BJ (cell line): ENCODE results near the gene KRT23. TPM values are rescaled to one million over a fixed set of nuclear protein-coding genes. Genes with fewer than 3 reads are reported as not detected.

Source experiments
- CTCF ChIA-PET: fragments of 350-600 bp; formaldehyde crosslinking; extraction: SDS; loops from one replicate; lab custom pipeline; 2021; ENCODE audit warnings: antibody characterized with exemption, inconsistent platforms; lab: Yijun Ruan, JAX
- POLR2A ChIA-PET: fragments of 300-600 bp; sonication (Branson Sonifier 250); formaldehyde crosslinking; extraction: SDS; loops from one replicate; lab custom pipeline; 2021; ENCODE audit warnings: antibody characterized with exemption; lab: Charles Lee
- DNase-seq: peaks from one replicate; pipeline ENCODE4 v3.0.0-alpha.2; 2011; ENCODE audit warnings: low read depth
- H3K27me3 ChIP-seq: 2 replicates; pipeline ENCODE4 v1.6.0; 2011; ENCODE audit warnings: low read length; ENCODE audit not compliant: control insufficient read depth, insufficient read depth
- H3K36me3 ChIP-seq: 2 replicates; pipeline ENCODE4 v1.5.1; 2011; ENCODE audit warnings: low read length; ENCODE audit not compliant: control insufficient read depth, insufficient read depth
- H3K4me3 ChIP-seq: 2 replicates; pipeline ENCODE4 v1.5.1; 2011; ENCODE audit warnings: low read depth, mild to moderate bottlenecking, control low read depth, low read length
- CTCF ChIP-seq: IDR thresholded peaks from 2 replicates; pipeline ENCODE4 v1.5.1; 2011; ENCODE audit warnings: low read depth, mild to moderate bottlenecking, control low read depth, inconsistent platforms, low read length, moderate library complexity; ENCODE audit not compliant: insufficient read depth
- polyA plus RNA-seq: library from polyadenylated mRNA; depleted of rRNA; stranded (reverse); fragments of >200 nt; gene quantifications from 2 replicates; pipeline ENCODE4 v1.2.3, GENCODE V29; 2011

KRT23 gene
- polyA plus RNA-seq, 1 experiment = 0.11 TPM

- ChIA-PET CTCF (interaction anchor here (1.1 to 1.2 kb wide), 2 partner anchors 12 to 15 kb away, joined by 3 to 4 read pairs; no protein-coding TSS in a partner anchor), POLR2A (no interaction called here)
- TF ChIP-seq CTCF = no peak
- DNase-seq = no peak
- no peaks in the 10 kb centered on the region for H3K27me3 ChIP-seq
- H3K4me3 ChIP-seq = no peak within 1 kb of the TSS
- H3K36me3 ChIP-seq = no peaks in the 10 kb centered on the region
These were observed 29.4 kb upstream of the KRT23 start, which contains the start of gene KRT39 for GRCh38 chr17:40966848-40967247. KRT39 (minus strand) TSS chr17:40966948; CDS start chr17:40966856, 92 bp downstream.

- TF ChIP-seq CTCF = peak; percentile 52
- Histone ChIP-seq H3K36me3 (no peaks in the 10 kb centered on the region), H3K4me3 (no peak overlapping the region), H3K27me3 (no peaks in the 10 kb centered on the region)
- DNase-seq = no peak
- CTCF ChIA-PET = no interaction called here
- POLR2A ChIA-PET = no interaction called here
These were observed 26.4 kb upstream of the KRT23 start for GRCh38 chr17:40963838-40964237.

GRCh38 chr17:40962059-40962561 is 24.7 kb upstream of the KRT23 start:
- no peak for DNase-seq
- TF ChIP-seq CTCF = no peak
- H3K4me3 ChIP-seq = no peak overlapping the region
- H3K27me3 ChIP-seq = no peaks in the 10 kb centered on the region
- no peaks in the 10 kb centered on the region for H3K36me3 ChIP-seq
- CTCF ChIA-PET = interaction anchor here (0.6 to 1.3 kb wide), 6 partner anchors 8 to 63 kb away, joined by 3 to 6 read pairs (median 3); no protein-coding TSS in a partner anchor
- POLR2A ChIA-PET = interaction anchor here (0.6 kb wide), 1 partner anchor 148 kb away, joined by 3 read pairs; no protein-coding TSS in a partner anchor

- Histone ChIP-seq H3K27me3 (no peaks in the 10 kb centered on the region), H3K36me3 (no peaks in the 10 kb centered on the region), H3K4me3 (no peak overlapping the region)
- DNase-seq = peak; percentile 61
- no peak for TF ChIP-seq CTCF
- POLR2A ChIA-PET = interaction anchor here (0.6 kb wide), 1 partner anchor 149 kb away, joined by 3 read pairs; no protein-coding TSS in a partner anchor
- CTCF ChIA-PET = interaction anchor here (1.0 to 1.3 kb wide), 5 partner anchors 9 to 64 kb away, joined by 3 to 6 read pairs (median 3); no protein-coding TSS in a partner anchor
These were observed 24.1 kb upstream of the KRT23 start for GRCh38 chr17:40961591-40961990.

- H3K4me3 ChIP-seq = no peak overlapping the region
- POLR2A ChIA-PET = no interaction called here
- H3K36me3 ChIP-seq = no peaks in the 10 kb centered on the region
- no peaks in the 10 kb centered on the region for H3K27me3 ChIP-seq
- CTCF ChIA-PET = interaction anchor here (0.9 kb wide), 1 partner anchor 703 kb away, joined by 3 read pairs; no protein-coding TSS in a partner anchor
- no peak for TF ChIP-seq CTCF
- no peak for DNase-seq
These were observed 22.7 kb upstream of the KRT23 start for GRCh38 chr17:40960144-40960543.
